OCI-LY7 (cell line): ENCODE measurements around the gene TAS2R10.

Experiments
- EZH2phosphoT487 ChIP-seq: fragments of 200-600 bp; sonication (generic); IDR thresholded peaks from 2 replicates; pipeline ENCODE4 v1.6.1; 2018; ENCODE audit warnings: low read depth, borderline replicate concordance, mild to moderate bottlenecking, mixed run types, antibody characterized with exemption, low read length, moderate library complexity, mixed read lengths
- TF ChIP-seq, protein P1 (sequence below): fragments of 200-600 bp; sonication (generic); conservative IDR thresholded peaks from 2 replicates; pipeline ENCODE4 v1.5.1; 2014; ENCODE audit warnings: mild to moderate bottlenecking, antibody characterized with exemption, low read length, moderate library complexity, mixed read lengths

DNA sequence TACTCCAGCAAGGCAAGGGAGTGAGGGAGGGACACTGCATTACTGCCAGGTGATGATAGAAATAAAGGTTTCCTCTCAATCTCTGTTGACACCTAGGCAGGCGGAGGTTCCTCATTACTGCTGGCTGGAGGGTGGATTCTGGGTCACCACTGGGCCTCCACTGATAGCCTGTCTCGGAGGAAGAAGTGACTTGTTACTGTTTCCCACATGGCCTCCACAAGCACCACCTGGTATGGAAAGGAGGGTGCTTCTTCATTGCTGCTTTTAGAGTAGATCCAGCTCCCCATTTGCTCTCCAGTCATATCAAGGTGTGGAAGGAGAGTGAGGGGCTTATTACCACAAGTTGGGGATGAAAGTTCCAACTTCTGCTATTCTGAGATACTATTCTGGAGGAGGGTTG lies 16.7 kb upstream of the TAS2R10 start:
- TF ChIP-seq, protein P1, sequence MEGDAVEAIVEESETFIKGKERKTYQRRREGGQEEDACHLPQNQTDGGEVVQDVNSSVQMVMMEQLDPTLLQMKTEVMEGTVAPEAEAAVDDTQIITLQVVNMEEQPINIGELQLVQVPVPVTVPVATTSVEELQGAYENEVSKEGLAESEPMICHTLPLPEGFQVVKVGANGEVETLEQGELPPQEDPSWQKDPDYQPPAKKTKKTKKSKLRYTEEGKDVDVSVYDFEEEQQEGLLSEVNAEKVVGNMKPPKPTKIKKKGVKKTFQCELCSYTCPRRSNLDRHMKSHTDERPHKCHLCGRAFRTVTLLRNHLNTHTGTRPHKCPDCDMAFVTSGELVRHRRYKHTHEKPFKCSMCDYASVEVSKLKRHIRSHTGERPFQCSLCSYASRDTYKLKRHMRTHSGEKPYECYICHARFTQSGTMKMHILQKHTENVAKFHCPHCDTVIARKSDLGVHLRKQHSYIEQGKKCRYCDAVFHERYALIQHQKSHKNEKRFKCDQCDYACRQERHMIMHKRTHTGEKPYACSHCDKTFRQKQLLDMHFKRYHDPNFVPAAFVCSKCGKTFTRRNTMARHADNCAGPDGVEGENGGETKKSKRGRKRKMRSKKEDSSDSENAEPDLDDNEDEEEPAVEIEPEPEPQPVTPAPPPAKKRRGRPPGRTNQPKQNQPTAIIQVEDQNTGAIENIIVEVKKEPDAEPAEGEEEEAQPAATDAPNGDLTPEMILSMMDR: no peak
- no peak for TF ChIP-seq EZH2phosphoT487
